Forelimb muscle (tissue), 1 donor: ENCODE measurements around the gene CASZ1. TPM values are rescaled to one million over a fixed set of nuclear protein-coding genes. Genes with fewer than 3 reads are reported as not detected.

ENCODE experiments used
- DNase-seq: peaks from one replicate; pipeline ENCODE4 v3.0.0-alpha.2; 2013; ENCODE audit warnings: low read depth
- polyA plus RNA-seq: library from polyadenylated mRNA; unstranded; fragments of 120-200 nt; gene quantifications from one replicate; pipeline ENCODE4 v1.2.1, GENCODE V29; 2013; ENCODE audit not compliant: insufficient read length

The CASZ1 gene
- polyA plus RNA-seq, 1 donor = 59.0 TPM

- no peak for DNase-seq
Measured at GRCh38 chr1:10728595-10729410, 67.6 kb downstream of the CASZ1 start.

- DNase-seq = no peak
Measured at GRCh38 chr1:10727751-10728232, 68.7 kb downstream of the CASZ1 start.

- DNase-seq = no peak
Measured at GRCh38 chr1:10726355-10726754, 70.1 kb downstream of the CASZ1 start.

GRCh38 chr1:10724948-10725847 is 71.2 kb downstream of the CASZ1 start:
- peak; percentile 66 for DNase-seq

GRCh38 chr1:10724511-10724910 is 71.9 kb downstream of the CASZ1 start:
- DNase-seq = no peak

GRCh38 chr1:10724052-10724494 is 72.4 kb downstream of the CASZ1 start:
- no peak for DNase-seq

- no peak for DNase-seq
Measured at GRCh38 chr1:10723317-10723716, 73.1 kb downstream of the CASZ1 start.

- DNase-seq = no peak
Measured at GRCh38 chr1:10722803-10723202, 73.6 kb downstream of the CASZ1 start.

GRCh38 chr1:10721381-10722321 is 74.8 kb downstream of the CASZ1 start:
- no peak for DNase-seq

GRCh38 chr1:10720635-10721034 is 75.8 kb downstream of the CASZ1 start:
- DNase-seq = no peak

- DNase-seq = no peak
Measured at GRCh38 chr1:10718083-10718415, 78.4 kb downstream of the CASZ1 start.

GRCh38 chr1:10717296-10718082 is 79.0 kb downstream of the CASZ1 start:
- no peak for DNase-seq

- no peak for DNase-seq
Measured at GRCh38 chr1:10716840-10717239, 79.6 kb downstream of the CASZ1 start.

- DNase-seq = no peak
Measured at GRCh38 chr1:10714337-10715114, 81.9 kb downstream of the CASZ1 start.

- DNase-seq = no peak
Measured at GRCh38 chr1:10713614-10714013, 82.8 kb downstream of the CASZ1 start.

- DNase-seq = no peak
Measured at GRCh38 chr1:10712568-10713362, 83.7 kb downstream of the CASZ1 start.

GRCh38 chr1:10710489-10710888 is 86.0 kb downstream of the CASZ1 start:
- DNase-seq = no peak

GRCh38 chr1:10709646-10710045 is 86.8 kb downstream of the CASZ1 start:
- DNase-seq = no peak

- no peak for DNase-seq
Measured at GRCh38 chr1:10709165-10709564, 87.3 kb downstream of the CASZ1 start.
